ENCODE data around the gene BAIAP2.

BAIAP2 gene

DNA sequence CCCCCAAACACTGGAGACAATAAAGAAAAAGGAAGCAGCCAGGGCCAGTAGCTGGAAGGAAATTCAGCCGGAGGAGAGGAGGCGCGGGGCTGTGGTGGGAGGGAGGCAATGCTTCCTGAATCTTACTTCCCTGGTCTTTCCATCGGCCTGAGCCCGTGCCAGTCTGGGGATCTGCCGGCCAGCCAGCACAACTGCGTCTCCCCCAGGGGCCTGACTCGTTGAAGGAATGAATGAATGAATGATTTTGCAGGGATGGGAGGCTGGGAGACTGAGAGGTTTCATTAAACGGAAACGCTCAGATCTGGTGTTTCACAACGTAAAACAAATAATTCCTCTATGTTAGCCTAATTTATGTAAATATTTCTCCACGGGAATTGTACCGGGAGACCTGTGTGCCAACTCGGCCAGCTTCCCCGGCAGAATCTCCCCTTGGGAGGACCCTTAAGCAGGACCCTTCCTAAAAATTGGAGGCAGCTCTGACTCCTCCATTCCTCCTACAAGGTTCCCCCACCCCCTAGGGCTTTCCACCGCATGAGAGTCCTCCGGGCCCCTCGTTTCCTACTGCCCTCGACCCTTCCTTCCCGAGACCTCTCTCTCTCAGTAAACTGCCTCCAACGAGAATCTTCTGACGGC is 1.3 kb upstream of the BAIAP2 start:
- Histone ChIP-seq H3F3A (ENCODE audit: insufficient read depth, low read length) (no peaks in the 10 kb centered on the region), H2AFZ (ENCODE audit: low read length) (no peak overlapping the region)

GRCh38 chr17:81034168-81034777 is 678 bp upstream of the BAIAP2 start:
- H3K36me3 ChIP-seq (replicated peaks; ENCODE audit: insufficient read depth, low read length) = no peaks in the 10 kb centered on the region
- no peaks in the 10 kb centered on the region for H3K79me2 ChIP-seq (ENCODE audit: low read length)
- no peaks in the 10 kb centered on the region for H3K9me2 ChIP-seq (replicated peaks; ENCODE audit: insufficient read depth, low read length)
- no peaks in the 10 kb centered on the region for H4K20me1 ChIP-seq (ENCODE audit: insufficient read depth, low read length)
- no peak overlapping the region for H3K4me3 ChIP-seq (ENCODE audit: low read length)
- H3F3A ChIP-seq (ENCODE audit: insufficient read depth, low read length) = no peaks in the 10 kb centered on the region
- no peak overlapping the region for H2AFZ ChIP-seq (ENCODE audit: low read length)
- H3K4me2 ChIP-seq (ENCODE audit: low read depth, low read length) = peak overlapping the region; percentile 12; the same call in 1 of the 2 replicates
- H3K27me3 ChIP-seq (replicated peaks; ENCODE audit: insufficient read depth, low read length) = peaks cover 87% of the 10 kb centered on the region
- no peak overlapping the region for H3K9ac ChIP-seq (ENCODE audit: low read length)
- no peak overlapping the region for H3K27ac ChIP-seq (ENCODE audit: low read length)
- H3K9me3 ChIP-seq (replicated peaks; ENCODE audit: insufficient read depth, low read length) = no peaks in the 10 kb centered on the region
- TF ChIP-seq EZH2 (optimal IDR thresholded peaks at IDR 0.05; ENCODE audit: low read depth, low read length) = no peak
- TF ChIP-seq, protein P1, sequence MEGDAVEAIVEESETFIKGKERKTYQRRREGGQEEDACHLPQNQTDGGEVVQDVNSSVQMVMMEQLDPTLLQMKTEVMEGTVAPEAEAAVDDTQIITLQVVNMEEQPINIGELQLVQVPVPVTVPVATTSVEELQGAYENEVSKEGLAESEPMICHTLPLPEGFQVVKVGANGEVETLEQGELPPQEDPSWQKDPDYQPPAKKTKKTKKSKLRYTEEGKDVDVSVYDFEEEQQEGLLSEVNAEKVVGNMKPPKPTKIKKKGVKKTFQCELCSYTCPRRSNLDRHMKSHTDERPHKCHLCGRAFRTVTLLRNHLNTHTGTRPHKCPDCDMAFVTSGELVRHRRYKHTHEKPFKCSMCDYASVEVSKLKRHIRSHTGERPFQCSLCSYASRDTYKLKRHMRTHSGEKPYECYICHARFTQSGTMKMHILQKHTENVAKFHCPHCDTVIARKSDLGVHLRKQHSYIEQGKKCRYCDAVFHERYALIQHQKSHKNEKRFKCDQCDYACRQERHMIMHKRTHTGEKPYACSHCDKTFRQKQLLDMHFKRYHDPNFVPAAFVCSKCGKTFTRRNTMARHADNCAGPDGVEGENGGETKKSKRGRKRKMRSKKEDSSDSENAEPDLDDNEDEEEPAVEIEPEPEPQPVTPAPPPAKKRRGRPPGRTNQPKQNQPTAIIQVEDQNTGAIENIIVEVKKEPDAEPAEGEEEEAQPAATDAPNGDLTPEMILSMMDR (IDR thresholded peaks at IDR 0.05; ENCODE audit: low read length) = no peak
- no peak for TF ChIP-seq EZH2phosphoT487 (IDR thresholded peaks at IDR 0.05; ENCODE audit: low read length)
- no peak for DNase-seq
- no peaks in the 10 kb centered on the region for H3K4me1 ChIP-seq (ENCODE audit: low read length)

More for the DNA sequence above, 1.3 kb upstream of the BAIAP2 start:
- no peak for DNase-seq
- Histone ChIP-seq H3K9me3 (replicated peaks; ENCODE audit: insufficient read depth, low read length) (no peaks in the 10 kb centered on the region), H3K4me1 (ENCODE audit: low read length) (no peaks in the 10 kb centered on the region), H4K20me1 (ENCODE audit: insufficient read depth, low read length) (no peaks in the 10 kb centered on the region), H3K36me3 (replicated peaks; ENCODE audit: insufficient read depth, low read length) (no peaks in the 10 kb centered on the region), H3K27me3 (replicated peaks; ENCODE audit: insufficient read depth, low read length) (peaks cover 87% of the 10 kb centered on the region), H3K4me2 (ENCODE audit: low read depth, low read length) (peak overlapping the region; percentile 12; the same call in 1 of the 2 replicates), H3K4me3 (ENCODE audit: low read length) (no peak overlapping the region), H3K9ac (ENCODE audit: low read length) (no peak overlapping the region), H3K27ac (ENCODE audit: low read length) (no peak overlapping the region), H3K9me2 (replicated peaks; ENCODE audit: insufficient read depth, low read length) (no peaks in the 10 kb centered on the region), H3K79me2 (ENCODE audit: low read length) (no peaks in the 10 kb centered on the region)
- TF ChIP-seq EZH2phosphoT487 (IDR thresholded peaks at IDR 0.05; ENCODE audit: low read length) (no peak), EZH2 (optimal IDR thresholded peaks at IDR 0.05; ENCODE audit: low read depth, low read length) (no peak)
- TF ChIP-seq, protein P1 (IDR thresholded peaks at IDR 0.05; ENCODE audit: low read length) = no peak

GRCh38 chr17:81035521-81036196 is 708 bp downstream of the BAIAP2 start:
- no peak overlapping the region for H3K9ac ChIP-seq (ENCODE audit: low read length)
- no peaks in the 10 kb centered on the region for H3K36me3 ChIP-seq (replicated peaks; ENCODE audit: insufficient read depth, low read length)
- no peak overlapping the region for H3K27ac ChIP-seq (ENCODE audit: low read length)
- H3K4me2 ChIP-seq (ENCODE audit: low read depth, low read length) = no peak overlapping the region
- TF ChIP-seq EZH2phosphoT487 (IDR thresholded peaks at IDR 0.05; ENCODE audit: low read length) (no peak), EZH2 (optimal IDR thresholded peaks at IDR 0.05; ENCODE audit: low read depth, low read length) (no peak)
- TF ChIP-seq, protein P1 (IDR thresholded peaks at IDR 0.05; ENCODE audit: low read length) = no peak
- H3K9me3 ChIP-seq (replicated peaks; ENCODE audit: insufficient read depth, low read length) = no peaks in the 10 kb centered on the region
- no peaks in the 10 kb centered on the region for H3F3A ChIP-seq (ENCODE audit: insufficient read depth, low read length)
- no peaks in the 10 kb centered on the region for H3K4me1 ChIP-seq (ENCODE audit: low read length)
- no peaks in the 10 kb centered on the region for H3K79me2 ChIP-seq (ENCODE audit: low read length)
- peaks cover 87% of the 10 kb centered on the region for H3K27me3 ChIP-seq (replicated peaks; ENCODE audit: insufficient read depth, low read length)
- no peak overlapping the region for H2AFZ ChIP-seq (ENCODE audit: low read length)
- H3K9me2 ChIP-seq (replicated peaks; ENCODE audit: insufficient read depth, low read length) = no peaks in the 10 kb centered on the region
- DNase-seq = no peak
- no peaks in the 10 kb centered on the region for H4K20me1 ChIP-seq (ENCODE audit: insufficient read depth, low read length)
- H3K4me3 ChIP-seq (ENCODE audit: low read length) = no peak overlapping the region
